H1 (cell line): Measurements from ENCODE around the gene ADM. TPM values are rescaled to one million over a fixed set of nuclear protein-coding genes. Genes with fewer than 3 reads are reported as not detected.

Source experiments
- CBX5 ChIP-seq: fragments of 300-800, 300-1000 bp; sonication (generic); IDR thresholded peaks from 2 replicates; pipeline ENCODE4 v1.7.1; 2016; ENCODE audit warnings: antibody characterized with exemption, low read length, low read depth
- GABPA ChIP-seq: IDR thresholded peaks from 2 replicates; pipeline ENCODE4 v1.6.1; 2011; ENCODE audit warnings: mild to moderate bottlenecking, low read length, moderate library complexity, borderline replicate concordance; ENCODE audit not compliant: insufficient read depth
- HDAC2 ChIP-seq, 2 experiments: fragments of 300-600 bp in 1 of 2; sonication (generic) in 1 of 2; IDR thresholded peaks; 2 replicates each; pipeline ENCODE4 v1.6.1; 2011 to 2012; ENCODE audit warnings: low read depth in 2 of 2, low read length in 2 of 2, mild to moderate bottlenecking in 2 of 2, moderate library complexity in 2 of 2, borderline replicate concordance in 1 of 2, inconsistent platforms in 1 of 2
- NRF1 ChIP-seq: IDR thresholded peaks from 2 replicates; pipeline ENCODE4 v1.6.1; 2011; ENCODE audit warnings: mild to moderate bottlenecking, low read depth, low read length, improper control_type of control experiment
- polyA plus RNA-seq, 7 experiments: library from polyadenylated mRNA; depleted of rRNA in 3 of 7; stranded (reverse) in 5 of 7; unstranded in 2 of 7; fragments of >200 nt in 5 of 7; fragments of 200-250 nt in 2 of 7; gene quantifications; 1 replicate in 5 of 7; 2 replicates in 1 of 7; 4 replicates in 1 of 7; pipeline versions ENCODE4 v1.2.1 to v1.2.3, GENCODE V29; 2011 to 2013; ENCODE audit warnings: missing spikeins in 2 of 7, mixed read lengths in 2 of 7
- total RNA-seq: library from RNA; stranded (reverse); fragmentation: NEBNext Ultra II Directional; extraction: Animal tissue kit (Norgen Biotek cat#: 25700); gene quantifications from 2 replicates; pipeline ENCODE4 v1.2.1, GENCODE V29; 2021

ADM gene
- total and polyA plus RNA-seq, 2 of the 8 experiments (the other 6 are each of a cell fraction or from before 2014, with no cell fraction given) = 94.1 to 95.6 TPM

- TF ChIP-seq NRF1 (no peak), HDAC2 (IDR thresholded peaks at IDR 0.05; ENCODE audit: borderline replicate concordance in 1 of 2, low read depth in 2 of 2, low read length in 2 of 2) (no peak), CBX5 (no peak), GABPA (no peak)
These were observed 12.4 kb downstream of the ADM start (continued) for GRCh38 chr11:10317151-10317755.
